ENCODE results near the gene XRRA1.

DNA sequence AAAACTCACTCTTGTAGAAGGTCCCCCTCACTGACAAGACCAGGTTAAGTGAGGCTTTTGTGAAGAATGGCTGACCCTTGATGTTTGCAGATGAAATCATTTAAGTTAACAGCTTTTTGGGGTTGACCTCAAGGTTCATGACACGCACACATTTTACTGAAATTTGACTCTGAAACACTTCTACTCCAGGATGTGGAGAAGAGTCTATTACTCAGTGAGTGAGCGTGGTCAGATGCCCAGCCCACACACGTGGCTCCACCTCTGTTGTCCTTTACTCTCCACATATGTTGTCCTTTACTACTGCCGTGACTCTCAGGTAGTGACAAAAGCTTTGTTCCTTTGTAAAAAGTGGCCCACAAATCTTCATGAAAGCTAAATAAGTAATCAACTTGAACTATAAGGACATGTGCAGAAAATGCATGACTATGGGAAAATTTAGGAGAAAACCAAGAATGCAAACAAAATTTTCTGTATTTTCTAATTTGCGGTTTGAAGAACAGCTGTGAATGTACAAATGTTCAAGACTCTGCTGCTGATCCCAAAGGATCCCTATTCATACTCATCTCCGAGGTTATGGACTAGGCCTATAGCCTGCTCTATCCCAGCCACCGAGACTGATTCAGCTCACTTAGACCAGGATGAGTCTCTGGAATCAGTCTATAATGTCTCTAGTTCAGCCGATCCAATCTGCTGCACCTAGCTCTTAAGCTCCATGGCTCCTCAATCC lies 22.4 kb downstream of the XRRA1 start:
- no peak for TF ChIP-seq ZNF157 (tag by site-specific recombination; IDR thresholded peaks at IDR 0.05)
- TF ChIP-seq, protein P1, sequence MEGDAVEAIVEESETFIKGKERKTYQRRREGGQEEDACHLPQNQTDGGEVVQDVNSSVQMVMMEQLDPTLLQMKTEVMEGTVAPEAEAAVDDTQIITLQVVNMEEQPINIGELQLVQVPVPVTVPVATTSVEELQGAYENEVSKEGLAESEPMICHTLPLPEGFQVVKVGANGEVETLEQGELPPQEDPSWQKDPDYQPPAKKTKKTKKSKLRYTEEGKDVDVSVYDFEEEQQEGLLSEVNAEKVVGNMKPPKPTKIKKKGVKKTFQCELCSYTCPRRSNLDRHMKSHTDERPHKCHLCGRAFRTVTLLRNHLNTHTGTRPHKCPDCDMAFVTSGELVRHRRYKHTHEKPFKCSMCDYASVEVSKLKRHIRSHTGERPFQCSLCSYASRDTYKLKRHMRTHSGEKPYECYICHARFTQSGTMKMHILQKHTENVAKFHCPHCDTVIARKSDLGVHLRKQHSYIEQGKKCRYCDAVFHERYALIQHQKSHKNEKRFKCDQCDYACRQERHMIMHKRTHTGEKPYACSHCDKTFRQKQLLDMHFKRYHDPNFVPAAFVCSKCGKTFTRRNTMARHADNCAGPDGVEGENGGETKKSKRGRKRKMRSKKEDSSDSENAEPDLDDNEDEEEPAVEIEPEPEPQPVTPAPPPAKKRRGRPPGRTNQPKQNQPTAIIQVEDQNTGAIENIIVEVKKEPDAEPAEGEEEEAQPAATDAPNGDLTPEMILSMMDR (tag by site-specific recombination; IDR thresholded peaks at IDR 0.05): no peak
- no peak for TF ChIP-seq FEZF1 (tag by site-specific recombination; IDR thresholded peaks at IDR 0.05)
- TF ChIP-seq, protein P2, sequence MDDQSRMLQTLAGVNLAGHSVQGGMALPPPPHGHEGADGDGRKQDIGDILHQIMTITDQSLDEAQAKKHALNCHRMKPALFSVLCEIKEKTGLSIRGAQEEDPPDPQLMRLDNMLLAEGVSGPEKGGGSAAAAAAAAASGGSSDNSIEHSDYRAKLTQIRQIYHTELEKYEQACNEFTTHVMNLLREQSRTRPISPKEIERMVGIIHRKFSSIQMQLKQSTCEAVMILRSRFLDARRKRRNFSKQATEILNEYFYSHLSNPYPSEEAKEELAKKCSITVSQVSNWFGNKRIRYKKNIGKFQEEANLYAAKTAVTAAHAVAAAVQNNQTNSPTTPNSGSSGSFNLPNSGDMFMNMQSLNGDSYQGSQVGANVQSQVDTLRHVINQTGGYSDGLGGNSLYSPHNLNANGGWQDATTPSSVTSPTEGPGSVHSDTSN (CRISPR knock-in tag; IDR thresholded peaks at IDR 0.05): no peak
- TF ChIP-seq ZNF433 (tag by site-specific recombination; IDR thresholded peaks at IDR 0.05; ENCODE audit: low read depth): no peak
- TF ChIP-seq ZNF184 (tag by site-specific recombination; IDR thresholded peaks at IDR 0.05): no peak

All from HEK293 (cell line).